ENCODE measurements around the gene ENDOU.

The ENDOU gene, protein sequence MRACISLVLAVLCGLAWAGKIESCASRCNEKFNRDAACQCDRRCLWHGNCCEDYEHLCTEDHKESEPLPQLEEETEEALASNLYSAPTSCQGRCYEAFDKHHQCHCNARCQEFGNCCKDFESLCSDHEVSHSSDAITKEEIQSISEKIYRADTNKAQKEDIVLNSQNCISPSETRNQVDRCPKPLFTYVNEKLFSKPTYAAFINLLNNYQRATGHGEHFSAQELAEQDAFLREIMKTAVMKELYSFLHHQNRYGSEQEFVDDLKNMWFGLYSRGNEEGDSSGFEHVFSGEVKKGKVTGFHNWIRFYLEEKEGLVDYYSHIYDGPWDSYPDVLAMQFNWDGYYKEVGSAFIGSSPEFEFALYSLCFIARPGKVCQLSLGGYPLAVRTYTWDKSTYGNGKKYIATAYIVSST

DNA sequence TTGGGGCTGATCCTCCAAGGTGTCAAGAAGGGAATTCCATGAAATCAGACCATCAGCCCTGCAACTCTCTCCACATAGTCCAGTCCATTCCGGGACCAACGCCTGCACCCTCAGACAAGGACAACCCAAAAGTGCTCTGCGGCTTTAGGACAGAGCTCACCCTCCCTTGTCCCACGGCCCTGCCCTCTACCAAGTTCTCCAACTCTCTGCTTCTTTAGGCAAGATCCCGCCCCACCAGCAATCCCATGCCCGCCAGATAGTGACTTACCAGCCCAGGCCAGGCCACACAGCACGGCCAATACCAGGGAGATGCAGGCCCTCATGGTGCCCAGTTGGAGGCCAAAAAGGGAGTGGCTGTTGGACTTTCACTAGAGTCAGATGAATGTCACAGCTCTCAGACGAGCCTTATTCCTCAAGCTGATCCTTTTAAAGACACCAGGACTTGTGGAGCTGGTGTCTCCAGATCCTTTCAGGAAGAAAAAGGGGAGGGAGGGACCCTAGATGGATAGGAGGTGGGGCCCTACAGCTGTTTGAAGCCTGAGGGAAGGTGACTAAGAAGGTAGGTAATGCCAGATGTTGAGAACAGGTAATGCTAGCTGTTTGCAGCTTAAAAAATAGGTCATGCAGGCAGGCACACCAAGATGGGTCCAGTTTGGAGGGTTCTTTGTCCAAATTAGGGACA is at the start of gene ENDOU:
Gene ENDOU (minus strand): TSS at position 400 of the 682 bp plus-strand sequence. CDS start 77 bp downstream, at position 323.
- no peak within 1 kb of the TSS for H3K4me3 ChIP-seq (ENCODE audit: low read depth, low read length)
- no peaks in the 10 kb centered on the region for H3K27me3 ChIP-seq (ENCODE audit: control insufficient read depth, insufficient read depth, low read length)
- H3K36me3 ChIP-seq (ENCODE audit: control insufficient read depth, insufficient read depth, low read length) = no peaks in the 10 kb centered on the region
- H3K9ac ChIP-seq (ENCODE audit: low read depth, low read length) = no peak within 1 kb of the TSS
- H3K4me1 ChIP-seq (ENCODE audit: control insufficient read depth, insufficient read depth, low read length) = no peaks in the 10 kb centered on the region
- no peaks in the 10 kb centered on the region for H3K9me3 ChIP-seq (ENCODE audit: control insufficient read depth, insufficient read depth, low read length)

DNA sequence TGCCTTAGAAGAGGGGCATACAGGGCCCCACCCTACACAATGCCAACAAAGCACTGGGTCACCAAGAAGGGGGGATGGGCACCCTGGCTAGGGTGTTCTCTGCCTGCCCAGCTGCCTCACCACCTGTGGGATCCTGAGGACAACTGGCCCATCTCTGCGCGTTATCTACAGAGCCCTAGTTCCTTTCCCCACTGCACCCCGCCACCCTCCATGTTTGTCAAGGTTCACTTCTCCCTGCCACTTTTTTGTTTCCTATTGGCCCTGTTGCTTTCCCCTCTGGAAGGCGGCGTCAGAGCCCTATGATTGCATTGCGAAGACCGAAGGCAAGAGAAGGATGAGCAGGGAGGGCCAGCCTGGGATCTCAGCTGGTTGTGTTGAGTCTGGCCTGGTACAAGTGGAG is 49.4 kb upstream of the ENDOU start:
- Histone ChIP-seq H3K36me3 (ENCODE audit: control insufficient read depth, insufficient read depth, low read length) (no peaks in the 10 kb centered on the region), H3K27me3 (ENCODE audit: control insufficient read depth, insufficient read depth, low read length) (peaks cover 11% of the 10 kb centered on the region), H3K4me1 (ENCODE audit: control insufficient read depth, insufficient read depth, low read length) (peaks cover 18% of the 10 kb centered on the region), H3K4me3 (ENCODE audit: low read depth, low read length) (no peak overlapping the region), H3K9me3 (ENCODE audit: control insufficient read depth, insufficient read depth, low read length) (no peaks in the 10 kb centered on the region), H3K9ac (ENCODE audit: low read depth, low read length) (no peak overlapping the region)

DNA sequence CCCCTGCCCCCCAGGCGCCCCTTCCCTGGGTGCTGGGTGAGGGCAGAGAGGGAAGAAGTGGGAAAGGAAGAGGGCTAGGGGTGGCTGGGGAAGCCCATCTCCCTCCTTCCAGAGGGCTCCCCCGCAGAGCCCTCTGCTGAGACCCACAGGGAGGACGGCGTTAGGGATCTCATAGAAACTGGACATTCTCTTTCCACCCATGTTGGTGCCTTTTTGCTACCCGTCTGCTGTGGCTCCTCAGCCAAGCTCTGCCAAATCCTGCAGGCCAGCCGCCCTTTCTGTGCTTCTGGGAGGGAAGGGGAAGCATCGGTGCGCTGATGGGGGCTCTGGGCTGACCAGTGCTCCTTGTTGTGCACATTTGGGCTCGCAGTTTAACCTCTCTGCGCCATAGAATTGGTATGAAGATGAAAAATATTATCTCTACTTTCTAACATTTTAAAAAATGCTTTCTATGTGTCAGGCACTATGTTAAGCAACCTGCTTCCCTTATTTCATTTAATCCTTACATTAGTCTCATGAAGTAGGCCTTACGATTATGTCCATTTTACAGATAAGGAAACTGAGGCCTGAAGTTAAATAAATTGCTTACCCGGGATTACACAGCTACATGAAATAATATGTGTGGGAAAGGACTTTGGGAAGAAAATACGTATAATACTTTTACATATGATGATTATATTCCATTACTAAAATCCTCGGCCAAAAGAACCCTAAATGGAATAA is 48.7 kb upstream of the ENDOU start:
- H3K9me3 ChIP-seq (ENCODE audit: control insufficient read depth, insufficient read depth, low read length) = no peaks in the 10 kb centered on the region
- H3K4me1 ChIP-seq (ENCODE audit: control insufficient read depth, insufficient read depth, low read length) = peaks cover 14% of the 10 kb centered on the region
- peak overlapping the region; percentile 60 for H3K9ac ChIP-seq (ENCODE audit: low read depth, low read length)
- peaks cover 14% of the 10 kb centered on the region for H3K27me3 ChIP-seq (ENCODE audit: control insufficient read depth, insufficient read depth, low read length)
- peak overlapping the region; percentile 60 for H3K4me3 ChIP-seq (ENCODE audit: low read depth, low read length)
- no peaks in the 10 kb centered on the region for H3K36me3 ChIP-seq (ENCODE audit: control insufficient read depth, insufficient read depth, low read length)

DNA sequence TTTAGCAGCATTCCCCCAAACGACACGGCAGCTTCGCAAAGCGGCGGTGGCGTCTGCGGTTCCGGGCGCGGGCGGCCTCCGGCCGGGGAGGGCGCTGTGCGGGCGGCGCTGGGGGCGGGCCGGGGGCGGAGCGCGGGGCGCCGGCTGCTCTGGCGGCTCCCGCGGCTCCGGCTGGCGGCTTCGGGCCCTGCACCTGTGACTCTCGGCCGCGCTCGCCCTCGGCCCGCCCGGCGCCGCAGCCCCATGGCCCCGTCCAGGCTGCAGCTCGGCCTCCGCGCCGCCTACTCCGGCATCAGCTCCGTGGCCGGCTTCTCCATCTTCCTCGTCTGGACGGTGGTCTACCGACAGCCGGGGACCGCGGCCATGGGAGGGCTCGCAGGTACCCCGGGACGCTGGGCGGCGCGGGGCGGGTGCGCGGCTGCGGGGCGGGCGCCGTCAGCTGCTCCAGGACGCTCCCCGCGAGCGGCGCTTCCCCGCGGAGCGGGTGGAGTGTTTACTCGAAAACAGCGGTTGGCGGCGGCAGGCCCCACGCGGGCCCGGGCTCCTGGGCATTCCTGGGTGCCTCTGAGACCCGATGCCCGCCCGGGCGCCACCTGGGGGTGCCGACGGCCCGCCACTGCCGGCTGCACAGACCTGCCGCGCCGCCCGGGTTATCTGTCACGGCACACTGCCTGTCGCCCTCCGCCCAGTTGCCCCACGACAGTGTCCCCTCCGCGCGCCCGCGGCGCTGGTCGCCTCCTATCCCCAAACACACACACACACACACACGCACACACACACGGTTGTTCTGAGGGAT is 48.0 kb upstream of the ENDOU start, which contains the start of gene SLC48A1:
Gene SLC48A1 (plus strand): TSS at position 177 of the 796 bp plus-strand sequence. CDS start 67 bp downstream, at position 244.
- peaks cover 16% of the 10 kb centered on the region for H3K27me3 ChIP-seq (ENCODE audit: control insufficient read depth, insufficient read depth, low read length)
- H3K9ac ChIP-seq (ENCODE audit: low read depth, low read length) = peak within 1 kb of the TSS; percentile 60
- H3K4me3 ChIP-seq (ENCODE audit: low read depth, low read length) = peak within 1 kb of the TSS; percentile 60
- H3K36me3 ChIP-seq (ENCODE audit: control insufficient read depth, insufficient read depth, low read length) = no peaks in the 10 kb centered on the region
- no peaks in the 10 kb centered on the region for H3K9me3 ChIP-seq (ENCODE audit: control insufficient read depth, insufficient read depth, low read length)
- H3K4me1 ChIP-seq (ENCODE audit: control insufficient read depth, insufficient read depth, low read length) = peaks cover 10% of the 10 kb centered on the region

DNA sequence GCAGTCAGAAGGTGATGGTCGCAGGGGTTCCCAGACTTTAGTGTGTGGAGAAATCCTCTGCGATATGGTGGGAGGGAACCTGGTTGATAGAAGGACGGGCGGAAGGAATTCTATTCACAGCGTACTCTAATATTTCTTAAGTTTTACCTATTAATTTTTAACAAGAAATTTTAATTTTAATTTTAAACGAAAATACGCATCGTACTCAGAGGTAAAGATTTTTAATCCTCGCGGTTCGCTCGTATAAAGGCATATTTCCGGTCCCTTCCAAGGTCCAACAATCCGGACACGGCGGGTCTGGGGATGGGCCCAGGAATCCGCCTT is 47.4 kb upstream of the ENDOU start:
- Histone ChIP-seq H3K36me3 (ENCODE audit: control insufficient read depth, insufficient read depth, low read length) (no peaks in the 10 kb centered on the region), H3K4me3 (ENCODE audit: low read depth, low read length) (peak overlapping the region; percentile 37), H3K27me3 (ENCODE audit: control insufficient read depth, insufficient read depth, low read length) (peaks cover 16% of the 10 kb centered on the region), H3K9me3 (ENCODE audit: control insufficient read depth, insufficient read depth, low read length) (no peaks in the 10 kb centered on the region), H3K9ac (ENCODE audit: low read depth, low read length) (no peak overlapping the region), H3K4me1 (ENCODE audit: control insufficient read depth, insufficient read depth, low read length) (peaks cover 7% of the 10 kb centered on the region)

DNA sequence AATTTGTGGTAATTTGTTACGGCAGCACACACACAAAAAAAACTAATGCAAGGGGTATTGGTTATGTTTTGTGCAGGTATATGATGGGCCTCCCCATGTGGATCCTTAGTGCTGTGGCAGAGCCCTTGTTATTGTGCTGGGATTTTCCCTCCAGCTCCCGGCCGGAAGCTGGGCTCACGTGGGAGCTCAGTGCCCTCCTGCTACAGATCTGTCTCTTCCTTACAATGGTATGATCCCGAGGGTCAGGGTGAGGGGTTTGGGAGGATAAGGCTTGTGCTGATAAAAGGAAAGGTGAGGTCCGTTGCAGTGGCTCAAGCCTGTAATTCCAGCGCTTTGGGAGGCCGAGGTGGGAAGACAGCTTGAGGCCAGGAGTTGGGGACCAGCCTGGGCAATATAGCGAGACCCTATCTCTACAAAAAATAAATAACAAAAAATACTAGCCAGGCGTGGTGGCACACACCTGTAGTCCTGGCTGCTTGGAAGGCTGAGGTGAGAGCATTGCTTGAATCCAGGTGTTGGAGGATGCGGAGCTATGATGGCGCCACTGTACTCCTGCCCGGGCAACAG is 46.9 kb upstream of the ENDOU start:
- no peaks in the 10 kb centered on the region for H3K36me3 ChIP-seq (ENCODE audit: control insufficient read depth, insufficient read depth, low read length)
- peak overlapping the region; percentile 37 for H3K4me3 ChIP-seq (ENCODE audit: low read depth, low read length)
- peaks cover 4% of the 10 kb centered on the region for H3K4me1 ChIP-seq (ENCODE audit: control insufficient read depth, insufficient read depth, low read length)
- no peak overlapping the region for H3K9ac ChIP-seq (ENCODE audit: low read depth, low read length)
- H3K27me3 ChIP-seq (ENCODE audit: control insufficient read depth, insufficient read depth, low read length) = peaks cover 16% of the 10 kb centered on the region
- no peaks in the 10 kb centered on the region for H3K9me3 ChIP-seq (ENCODE audit: control insufficient read depth, insufficient read depth, low read length)

DNA sequence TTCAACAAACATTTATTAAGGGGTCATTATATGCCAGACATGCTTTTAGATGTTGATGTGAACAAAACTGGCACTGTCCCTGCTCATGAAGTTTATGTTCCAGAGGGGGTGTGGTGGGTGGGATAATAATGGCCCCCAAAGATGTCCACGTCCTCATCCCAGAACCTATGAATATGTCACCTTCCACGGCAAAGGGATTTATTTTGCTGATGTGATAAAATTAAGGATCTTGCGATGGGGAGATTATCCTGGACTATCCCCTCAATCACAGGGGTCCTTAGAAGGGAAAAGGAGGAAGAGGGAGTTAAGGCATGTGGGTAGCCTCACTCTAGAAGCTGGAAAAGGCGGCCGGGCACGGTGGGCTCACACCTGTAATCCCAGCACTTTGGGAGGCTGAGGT is 46.0 kb upstream of the ENDOU start:
- H3K4me1 ChIP-seq (ENCODE audit: control insufficient read depth, insufficient read depth, low read length) = peaks cover 4% of the 10 kb centered on the region
- no peaks in the 10 kb centered on the region for H3K9me3 ChIP-seq (ENCODE audit: control insufficient read depth, insufficient read depth, low read length)
- no peak overlapping the region for H3K4me3 ChIP-seq (ENCODE audit: low read depth, low read length)
- H3K9ac ChIP-seq (ENCODE audit: low read depth, low read length) = no peak overlapping the region
- no peaks in the 10 kb centered on the region for H3K36me3 ChIP-seq (ENCODE audit: control insufficient read depth, insufficient read depth, low read length)
- peaks cover 16% of the 10 kb centered on the region for H3K27me3 ChIP-seq (ENCODE audit: control insufficient read depth, insufficient read depth, low read length)

DNA sequence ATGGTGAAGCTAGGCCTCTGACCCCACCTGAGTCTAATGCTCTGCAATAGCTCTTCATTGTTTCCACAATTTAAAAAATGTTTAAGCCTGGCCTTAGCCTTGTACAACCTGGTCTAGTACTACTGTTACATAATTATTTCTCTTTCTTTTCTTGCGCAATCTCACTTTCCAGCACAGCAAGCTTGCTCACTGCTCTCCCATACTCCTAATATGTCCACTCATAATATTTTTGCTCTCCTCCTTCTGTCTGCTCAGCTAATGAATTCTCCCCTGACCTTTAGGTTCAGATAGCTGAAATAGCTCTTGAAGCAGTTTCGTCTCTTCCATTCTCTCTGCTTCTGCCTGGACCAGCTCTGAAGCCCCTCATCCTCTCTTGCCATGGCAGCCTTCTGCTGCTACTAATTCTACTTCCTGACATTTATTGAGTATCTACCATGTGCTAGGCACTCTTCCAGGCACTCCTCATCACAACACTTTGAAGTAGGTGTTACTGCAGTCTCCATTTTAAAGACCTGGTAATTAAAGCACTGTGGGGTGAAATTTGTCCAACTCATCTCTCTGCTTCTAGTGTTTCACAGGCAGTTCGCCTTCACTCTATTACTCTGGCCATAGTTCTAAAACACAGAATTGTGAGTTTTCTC is 44.9 kb upstream of the ENDOU start:
- H3K9ac ChIP-seq (ENCODE audit: low read depth, low read length) = no peak overlapping the region
- H3K4me1 ChIP-seq (ENCODE audit: control insufficient read depth, insufficient read depth, low read length) = peaks cover 4% of the 10 kb centered on the region
- no peaks in the 10 kb centered on the region for H3K36me3 ChIP-seq (ENCODE audit: control insufficient read depth, insufficient read depth, low read length)
- peaks cover 16% of the 10 kb centered on the region for H3K27me3 ChIP-seq (ENCODE audit: control insufficient read depth, insufficient read depth, low read length)
- H3K4me3 ChIP-seq (ENCODE audit: low read depth, low read length) = no peak overlapping the region
- H3K9me3 ChIP-seq (ENCODE audit: control insufficient read depth, insufficient read depth, low read length) = no peaks in the 10 kb centered on the region

DNA sequence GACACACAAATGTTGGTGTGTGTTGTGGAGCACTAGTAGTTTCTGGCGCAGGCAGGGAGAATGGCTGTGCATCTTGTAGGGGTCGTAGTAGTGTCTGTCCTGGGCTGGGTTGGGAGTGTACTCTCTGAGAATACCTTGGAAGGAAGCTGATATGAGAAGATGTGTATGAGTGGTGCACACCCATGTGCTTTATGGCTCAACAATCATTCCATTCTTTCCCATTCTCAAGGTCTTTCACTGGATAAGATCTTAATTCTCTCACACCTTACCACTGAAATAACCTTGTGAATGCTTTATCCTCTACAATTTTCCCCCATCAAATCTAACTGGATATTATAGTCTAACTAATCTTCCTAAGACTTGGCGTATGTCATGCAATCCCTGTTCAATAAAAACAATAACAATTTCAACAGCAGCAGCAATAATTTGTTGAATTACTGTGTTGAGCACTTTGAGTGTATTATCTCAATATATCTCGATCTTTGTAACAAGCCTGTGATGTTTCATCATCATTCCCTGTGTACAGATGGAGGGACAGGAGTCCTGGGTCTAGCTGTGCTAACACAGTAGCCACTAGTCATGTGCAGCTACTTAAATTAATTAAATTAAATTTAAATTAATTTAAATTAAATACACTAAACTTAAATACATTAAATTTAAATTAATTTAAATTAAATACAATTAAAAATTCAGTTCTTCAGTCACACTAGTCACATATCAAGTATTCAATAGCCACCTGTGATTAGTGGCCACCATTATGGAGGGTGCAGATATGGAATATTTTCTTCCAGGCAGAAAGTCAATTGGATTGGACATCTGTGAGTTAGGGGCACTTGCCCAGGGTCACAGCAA is 44.2 kb upstream of the ENDOU start:
- H3K9ac ChIP-seq (ENCODE audit: low read depth, low read length) = no peak overlapping the region
- H3K9me3 ChIP-seq (ENCODE audit: control insufficient read depth, insufficient read depth, low read length) = no peaks in the 10 kb centered on the region

DNA sequence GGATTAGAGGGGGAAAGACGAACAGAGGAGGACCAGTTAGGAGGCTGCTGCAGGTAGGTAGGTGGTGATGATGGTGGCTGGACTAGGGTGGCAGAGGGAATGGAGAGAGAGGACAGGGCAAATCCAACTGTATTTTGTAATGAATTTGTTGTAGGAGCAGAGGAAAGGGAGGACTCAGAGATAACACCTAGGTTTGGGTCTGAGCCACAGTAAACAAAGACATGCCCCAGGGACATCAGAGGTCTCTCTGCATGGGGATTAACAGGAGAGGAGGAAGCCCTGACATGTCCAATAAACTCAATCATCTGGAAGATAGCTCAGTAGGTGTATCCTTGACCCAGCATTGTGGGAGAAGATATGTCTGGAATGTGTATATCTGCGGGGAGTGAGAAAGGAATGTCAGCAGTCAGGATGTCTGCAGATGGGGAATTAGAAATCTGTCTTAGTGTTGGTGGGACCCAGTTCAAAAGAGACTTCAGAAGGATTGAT is 43.1 kb upstream of the ENDOU start:
- H3K4me1 ChIP-seq (ENCODE audit: control insufficient read depth, insufficient read depth, low read length) = peaks cover 4% of the 10 kb centered on the region
- H3K9me3 ChIP-seq (ENCODE audit: control insufficient read depth, insufficient read depth, low read length) = no peaks in the 10 kb centered on the region
- H3K4me3 ChIP-seq (ENCODE audit: low read depth, low read length) = no peak overlapping the region
- no peaks in the 10 kb centered on the region for H3K36me3 ChIP-seq (ENCODE audit: control insufficient read depth, insufficient read depth, low read length)
- H3K9ac ChIP-seq (ENCODE audit: low read depth, low read length) = no peak overlapping the region
- peaks cover 6% of the 10 kb centered on the region for H3K27me3 ChIP-seq (ENCODE audit: control insufficient read depth, insufficient read depth, low read length)

More for the DNA sequence above, 44.2 kb upstream of the ENDOU start:
- Histone ChIP-seq H3K4me1 (ENCODE audit: control insufficient read depth, insufficient read depth, low read length) (peaks cover 4% of the 10 kb centered on the region), H3K27me3 (ENCODE audit: control insufficient read depth, insufficient read depth, low read length) (peaks cover 14% of the 10 kb centered on the region), H3K4me3 (ENCODE audit: low read depth, low read length) (no peak overlapping the region), H3K36me3 (ENCODE audit: control insufficient read depth, insufficient read depth, low read length) (no peaks in the 10 kb centered on the region)
